PFSK-1 (cell line): ENCODE measurements around the gene LCE1C.

Experiments
- FOXP2 ChIP-seq: optimal IDR thresholded peaks from 2 replicates; pipeline ENCODE3; 2011; ENCODE audit warnings: borderline replicate concordance, control low read depth, inconsistent platforms; ENCODE audit not compliant: insufficient read depth; ENCODE audit errors: extremely low read length, extremely low read depth
- POLR2AphosphoS5 ChIP-seq: IDR thresholded peaks from 2 replicates; pipeline ENCODE4 v1.6.1; 2012; ENCODE audit warnings: low read depth, mild to moderate bottlenecking, control low read depth, low read length, moderate library complexity
- SIN3A ChIP-seq: IDR thresholded peaks from 2 replicates; pipeline ENCODE4 v1.6.1; 2012; ENCODE audit warnings: mild to moderate bottlenecking, low read length, moderate library complexity, borderline replicate concordance; ENCODE audit not compliant: insufficient read depth
- TAF1 ChIP-seq: IDR thresholded peaks from 2 replicates; pipeline ENCODE4 v1.6.1; 2012; ENCODE audit warnings: low read length, control low read depth, borderline replicate concordance; ENCODE audit not compliant: insufficient read depth
- TF ChIP-seq, protein P1 (sequence below), 2 experiments: IDR thresholded peaks; 2 replicates each; pipeline versions ENCODE4 v1.6.1 to v1.8.0; 2011 to 2012; ENCODE audit warnings: low read depth in 2 of 2, low read length in 2 of 2, control low read depth in 1 of 2, inconsistent platforms in 1 of 2, mild to moderate bottlenecking in 1 of 2, moderate library complexity in 1 of 2; ENCODE audit not compliant: insufficient read depth in 1 of 2

LCE1C gene

DNA sequence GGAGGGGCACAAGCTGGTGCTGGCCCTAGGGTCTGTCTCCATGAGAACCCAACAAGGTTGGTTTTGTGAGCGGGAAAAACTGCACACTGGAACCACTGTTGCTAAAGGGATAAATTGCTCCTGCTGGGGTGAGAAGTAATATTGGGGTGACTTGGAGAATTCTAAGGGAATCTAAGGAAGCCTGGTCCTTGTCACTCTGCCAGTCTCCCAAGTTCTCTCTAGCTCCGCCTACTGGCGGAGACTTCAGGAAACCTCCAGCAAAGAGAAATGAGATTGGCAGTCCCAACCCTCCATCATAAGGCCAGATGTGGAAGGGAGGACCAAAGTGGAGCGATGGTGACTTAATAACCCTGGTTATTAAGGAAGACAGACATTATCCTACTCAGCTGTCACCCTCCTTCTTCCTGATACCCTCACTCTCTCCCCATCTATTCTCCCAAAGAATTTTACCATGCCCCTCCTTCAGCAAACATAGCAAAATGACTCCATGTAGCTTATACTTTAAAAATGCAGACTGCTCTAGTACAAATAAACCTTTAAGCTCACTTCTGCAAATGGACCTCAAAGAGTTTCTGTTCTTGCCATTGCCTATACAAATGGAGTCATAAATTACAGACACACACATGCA lies 28.8 kb downstream of the LCE1C start:
- TF ChIP-seq SIN3A (no peak), POLR2AphosphoS5 (no peak)

DNA sequence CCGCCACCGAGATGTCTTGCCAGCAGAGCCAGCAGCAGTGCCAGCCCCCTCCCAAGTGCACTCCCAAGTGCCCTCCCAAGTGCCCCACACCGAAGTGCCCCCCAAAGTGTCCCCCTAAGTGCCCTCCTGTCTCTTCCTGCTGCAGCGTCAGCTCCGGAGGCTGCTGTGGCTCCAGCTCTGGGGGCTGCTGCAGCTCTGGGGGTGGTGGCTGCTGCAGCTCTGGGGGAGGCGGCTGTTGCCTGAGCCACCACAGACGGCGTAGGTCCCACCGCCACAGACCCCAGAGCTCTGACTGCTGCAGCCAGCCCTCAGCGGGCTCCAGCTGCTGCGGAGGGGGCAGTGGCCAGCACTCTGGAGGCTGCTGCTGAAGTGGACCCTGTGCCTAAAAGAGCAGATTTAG lies 30.1 kb downstream of the LCE1C start:
- no peak for TF ChIP-seq TAF1
- TF ChIP-seq SIN3A: no peak
- TF ChIP-seq, protein P1, sequence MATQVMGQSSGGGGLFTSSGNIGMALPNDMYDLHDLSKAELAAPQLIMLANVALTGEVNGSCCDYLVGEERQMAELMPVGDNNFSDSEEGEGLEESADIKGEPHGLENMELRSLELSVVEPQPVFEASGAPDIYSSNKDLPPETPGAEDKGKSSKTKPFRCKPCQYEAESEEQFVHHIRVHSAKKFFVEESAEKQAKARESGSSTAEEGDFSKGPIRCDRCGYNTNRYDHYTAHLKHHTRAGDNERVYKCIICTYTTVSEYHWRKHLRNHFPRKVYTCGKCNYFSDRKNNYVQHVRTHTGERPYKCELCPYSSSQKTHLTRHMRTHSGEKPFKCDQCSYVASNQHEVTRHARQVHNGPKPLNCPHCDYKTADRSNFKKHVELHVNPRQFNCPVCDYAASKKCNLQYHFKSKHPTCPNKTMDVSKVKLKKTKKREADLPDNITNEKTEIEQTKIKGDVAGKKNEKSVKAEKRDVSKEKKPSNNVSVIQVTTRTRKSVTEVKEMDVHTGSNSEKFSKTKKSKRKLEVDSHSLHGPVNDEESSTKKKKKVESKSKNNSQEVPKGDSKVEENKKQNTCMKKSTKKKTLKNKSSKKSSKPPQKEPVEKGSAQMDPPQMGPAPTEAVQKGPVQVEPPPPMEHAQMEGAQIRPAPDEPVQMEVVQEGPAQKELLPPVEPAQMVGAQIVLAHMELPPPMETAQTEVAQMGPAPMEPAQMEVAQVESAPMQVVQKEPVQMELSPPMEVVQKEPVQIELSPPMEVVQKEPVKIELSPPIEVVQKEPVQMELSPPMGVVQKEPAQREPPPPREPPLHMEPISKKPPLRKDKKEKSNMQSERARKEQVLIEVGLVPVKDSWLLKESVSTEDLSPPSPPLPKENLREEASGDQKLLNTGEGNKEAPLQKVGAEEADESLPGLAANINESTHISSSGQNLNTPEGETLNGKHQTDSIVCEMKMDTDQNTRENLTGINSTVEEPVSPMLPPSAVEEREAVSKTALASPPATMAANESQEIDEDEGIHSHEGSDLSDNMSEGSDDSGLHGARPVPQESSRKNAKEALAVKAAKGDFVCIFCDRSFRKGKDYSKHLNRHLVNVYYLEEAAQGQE (IDR thresholded peaks at IDR 0.05; ENCODE audit: insufficient read depth in 1 of 2, low read depth in 2 of 2, low read length in 2 of 2): no peak
- no peak for TF ChIP-seq POLR2AphosphoS5
- TF ChIP-seq FOXP2: no peak

DNA sequence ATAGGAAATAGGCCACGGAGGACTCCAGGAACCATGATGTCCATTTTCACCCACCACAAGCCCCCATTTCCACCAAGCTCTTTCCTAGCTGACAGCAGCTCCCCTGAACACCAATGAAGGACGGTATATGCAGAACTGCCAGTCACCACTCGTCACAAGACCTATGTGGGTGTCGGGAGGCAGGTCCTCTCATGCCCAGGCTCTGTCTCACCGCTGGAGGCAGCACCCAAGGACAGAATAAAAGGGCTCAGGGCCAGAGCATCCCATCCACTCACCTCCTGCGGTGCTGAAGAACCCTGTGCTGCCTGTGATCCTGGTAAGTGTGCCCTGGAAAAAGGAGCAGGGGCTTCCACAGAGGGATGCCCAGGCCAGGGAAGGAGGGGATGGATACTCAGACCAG lies 31.6 kb downstream of the LCE1C start, which contains the start of gene LCE1F:
Gene LCE1F (plus strand): TSS at position 266 of the 400 bp plus-strand sequence. CDS start 1,232 bp downstream, outside the sequence.
- TF ChIP-seq, protein P1 (IDR thresholded peaks at IDR 0.05; ENCODE audit: insufficient read depth in 1 of 2, low read depth in 2 of 2, low read length in 2 of 2): no peak

DNA sequence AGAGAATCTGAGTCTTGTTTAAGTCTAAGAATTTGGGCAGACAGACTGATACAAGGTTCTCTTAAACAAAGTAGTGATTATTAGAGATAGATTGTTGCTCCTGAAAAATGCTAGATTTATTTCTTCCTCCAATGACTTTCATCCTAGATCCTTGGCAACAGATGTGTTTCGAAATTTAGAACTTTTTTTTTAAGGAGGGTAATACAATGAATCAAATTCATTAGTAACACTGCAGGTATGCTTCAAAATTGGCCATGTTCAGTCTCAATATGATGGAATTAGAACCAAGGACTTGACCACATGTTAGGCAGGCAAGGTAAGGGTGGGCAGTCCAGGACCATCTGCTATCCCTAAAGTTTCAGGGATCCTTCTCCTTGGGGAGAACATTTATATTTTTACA lies 36.0 kb downstream of the LCE1C start:
- no peak for TF ChIP-seq FOXP2
- TF ChIP-seq POLR2AphosphoS5: no peak
- TF ChIP-seq, protein P1 (IDR thresholded peaks at IDR 0.05; ENCODE audit: insufficient read depth in 1 of 2, low read depth in 2 of 2, low read length in 2 of 2): no peak
- TF ChIP-seq TAF1: no peak
- no peak for TF ChIP-seq SIN3A

DNA sequence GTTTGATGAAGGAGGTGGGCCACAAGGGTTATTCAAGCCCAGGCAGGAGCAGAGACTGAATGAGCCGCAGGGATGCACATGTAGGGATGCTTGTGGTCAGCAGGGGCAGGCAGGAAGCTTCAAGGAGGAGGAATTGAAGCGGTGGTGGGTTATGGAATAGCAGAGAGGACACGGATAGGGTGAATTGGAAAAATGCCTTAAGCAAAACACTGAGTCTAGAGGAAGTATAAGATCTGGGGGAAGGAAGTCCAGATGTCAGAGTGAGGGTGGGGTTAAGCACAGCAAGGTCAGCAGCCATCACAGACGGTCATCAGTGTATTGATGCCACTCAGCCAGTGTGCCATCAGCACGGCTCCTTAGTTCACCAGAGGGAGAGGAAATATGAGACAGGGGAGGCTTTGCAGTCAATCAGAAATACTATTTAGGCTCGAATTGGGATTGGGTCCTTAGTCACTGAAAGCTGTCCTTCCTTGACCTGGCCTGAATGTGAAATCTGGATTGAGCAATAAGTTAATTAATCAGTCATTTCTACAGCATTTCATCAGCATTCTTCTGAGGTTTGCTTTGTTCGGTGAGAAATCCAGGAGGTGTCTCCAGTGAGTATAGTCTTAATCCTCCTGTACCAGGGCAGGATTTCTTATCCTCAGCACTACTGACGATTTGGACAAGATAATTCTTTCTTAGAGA lies 37.5 kb downstream of the LCE1C start:
- TF ChIP-seq TAF1 (no peak), FOXP2 (no peak), SIN3A (no peak), POLR2AphosphoS5 (no peak)
- TF ChIP-seq, protein P1 (IDR thresholded peaks at IDR 0.05; ENCODE audit: insufficient read depth in 1 of 2, low read depth in 2 of 2, low read length in 2 of 2): no peak
